ENCODE data around the gene SAMD14.

SAMD14 gene

DNA sequence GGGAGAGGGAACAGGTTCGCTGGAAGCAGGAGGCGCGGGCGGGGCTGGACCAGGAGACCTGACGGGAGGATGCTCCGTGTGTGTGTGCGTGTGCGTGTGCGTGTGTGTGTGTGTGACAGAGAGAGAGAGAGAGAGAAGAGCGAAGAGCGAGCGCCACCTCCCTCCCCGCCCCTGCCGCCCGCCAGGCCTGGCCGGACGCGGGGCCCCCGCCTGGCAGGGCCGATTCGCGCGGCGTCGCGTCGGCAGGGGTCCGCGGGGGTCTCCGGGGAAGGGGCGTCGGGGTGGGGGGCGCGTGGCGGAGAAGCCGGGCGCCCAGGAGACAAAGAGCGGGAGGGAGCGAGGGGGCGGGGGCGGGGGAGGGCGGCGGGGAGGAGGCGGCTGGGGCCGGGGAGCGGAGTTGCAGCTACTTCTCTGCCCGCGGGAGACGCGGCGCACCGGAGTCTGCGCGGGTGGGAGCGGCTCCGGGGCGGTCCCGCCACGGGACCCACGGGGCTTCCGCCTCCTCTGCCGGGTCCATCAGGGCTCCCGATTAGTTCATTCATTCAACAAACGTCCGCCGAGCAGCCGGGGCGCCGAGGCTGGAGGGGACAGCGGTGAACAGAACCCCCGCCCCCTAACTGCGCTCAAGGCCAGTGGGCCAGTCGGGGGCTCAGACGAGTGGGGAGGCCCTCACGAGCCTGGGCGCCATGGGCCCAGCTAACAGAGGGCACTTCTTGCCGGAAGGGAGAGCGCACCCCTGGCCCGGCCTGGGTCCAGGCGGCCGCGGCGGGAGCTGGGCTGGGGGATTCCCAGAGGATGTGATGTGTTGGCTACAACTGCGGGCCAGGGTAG, at the start of gene SAMD14:
TSS of gene SAMD14 (minus strand) at position 433 of the 831 bp plus-strand sequence. CDS start 5,201 bp downstream, outside the sequence.
- peak; percentile 30 for DNase-seq

DNA sequence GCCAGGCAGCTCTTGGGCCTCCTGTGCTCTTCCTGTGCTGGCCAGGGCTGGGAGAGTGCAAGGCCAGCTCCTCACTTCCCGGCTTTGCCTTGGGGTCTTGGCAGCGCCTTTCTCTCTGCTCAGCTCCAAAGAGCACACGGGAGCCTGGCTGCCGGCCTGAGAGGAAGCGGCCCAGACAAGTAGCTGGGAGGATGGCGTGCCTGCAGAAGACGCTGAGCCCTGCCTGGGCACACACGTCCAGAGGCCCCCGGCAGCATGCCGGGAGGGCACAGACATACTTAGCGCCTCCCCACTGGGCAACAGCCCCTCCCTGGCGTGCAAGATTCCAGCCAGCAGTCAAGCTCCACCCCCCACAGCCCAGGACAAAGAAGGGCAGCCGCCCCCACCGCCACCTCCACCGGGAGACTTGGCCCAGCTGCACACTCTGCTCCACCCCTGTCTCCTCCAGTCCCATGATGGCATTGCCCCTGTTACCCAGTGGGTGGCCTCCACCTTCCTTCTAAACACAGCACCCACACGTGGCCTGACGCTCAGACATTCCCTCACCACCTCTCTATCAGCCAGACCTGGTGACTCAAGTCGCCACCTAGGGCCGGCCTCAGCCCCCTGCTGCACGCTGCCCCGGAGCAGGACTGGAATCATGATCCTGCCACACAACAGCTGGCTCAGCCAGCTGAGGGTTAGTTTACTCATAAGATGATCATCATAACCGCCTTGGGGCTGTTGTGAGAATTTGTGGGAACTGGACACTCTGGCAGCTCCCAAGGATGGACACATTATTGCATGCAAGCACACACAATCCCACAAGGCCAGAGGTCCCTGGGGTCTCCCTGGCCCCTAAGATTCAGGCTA, 48.2 kb upstream of the SAMD14 start:
- peak; percentile 57 for DNase-seq

DNA sequence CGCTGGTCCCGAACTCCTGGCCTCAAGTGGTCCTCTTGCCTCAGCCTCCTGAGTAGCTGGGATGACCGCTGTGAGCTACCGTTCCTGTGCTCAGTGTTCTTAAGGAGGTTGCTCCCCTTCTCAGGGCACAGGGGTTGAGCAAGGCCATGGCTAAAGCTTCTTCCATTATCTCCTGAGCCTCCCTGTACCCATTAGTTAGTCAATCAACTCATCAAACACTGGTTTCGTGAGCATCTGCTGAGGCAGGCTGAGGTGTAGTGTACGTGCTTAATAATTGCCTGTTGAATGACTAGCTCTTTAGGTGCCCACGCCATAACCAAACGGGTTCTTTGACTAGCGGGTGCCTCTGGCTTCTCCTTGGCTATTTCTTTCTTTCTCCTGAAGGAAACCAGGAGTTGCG, 47.5 kb upstream of the SAMD14 start:
- no peak for DNase-seq

DNA sequence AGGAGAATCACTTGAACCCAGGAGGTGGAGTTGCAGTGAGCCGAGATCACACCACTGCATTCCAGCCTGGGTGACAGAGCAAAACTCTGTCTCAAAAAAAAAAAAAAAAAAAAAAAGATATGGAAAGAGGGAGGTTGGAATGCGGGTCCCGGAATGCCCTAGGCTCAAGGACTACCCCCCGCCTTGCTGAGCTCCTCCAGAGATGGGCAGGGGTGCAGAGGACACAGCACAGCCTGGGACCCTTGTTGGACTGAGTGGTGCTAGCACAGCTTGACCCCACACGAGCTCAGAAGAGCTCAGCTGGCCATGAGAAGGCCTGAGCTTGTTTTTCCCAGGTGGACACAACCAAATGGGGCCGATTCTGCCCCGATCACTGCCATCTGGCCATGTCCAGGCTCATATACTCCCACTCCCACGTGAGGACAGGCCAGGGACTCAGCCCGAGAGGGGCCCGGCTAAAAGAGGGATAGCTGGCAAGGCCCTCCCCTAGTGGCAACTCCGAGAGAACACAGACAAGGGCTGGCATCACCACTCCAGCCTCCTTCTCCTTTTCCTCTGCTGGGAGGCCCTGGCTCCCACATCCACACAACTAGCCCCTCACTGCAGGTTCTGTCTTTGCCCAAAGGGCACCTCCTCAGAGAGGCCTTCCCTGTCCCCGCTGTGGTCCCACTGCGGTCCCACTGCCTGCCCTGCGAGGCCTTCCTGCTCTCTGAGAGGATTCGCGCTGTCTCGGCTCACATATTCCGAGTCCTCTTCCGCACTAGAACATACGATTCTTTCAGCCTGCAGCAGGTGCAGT, 46.8 kb upstream of the SAMD14 start:
- DNase-seq: no peak

DNA sequence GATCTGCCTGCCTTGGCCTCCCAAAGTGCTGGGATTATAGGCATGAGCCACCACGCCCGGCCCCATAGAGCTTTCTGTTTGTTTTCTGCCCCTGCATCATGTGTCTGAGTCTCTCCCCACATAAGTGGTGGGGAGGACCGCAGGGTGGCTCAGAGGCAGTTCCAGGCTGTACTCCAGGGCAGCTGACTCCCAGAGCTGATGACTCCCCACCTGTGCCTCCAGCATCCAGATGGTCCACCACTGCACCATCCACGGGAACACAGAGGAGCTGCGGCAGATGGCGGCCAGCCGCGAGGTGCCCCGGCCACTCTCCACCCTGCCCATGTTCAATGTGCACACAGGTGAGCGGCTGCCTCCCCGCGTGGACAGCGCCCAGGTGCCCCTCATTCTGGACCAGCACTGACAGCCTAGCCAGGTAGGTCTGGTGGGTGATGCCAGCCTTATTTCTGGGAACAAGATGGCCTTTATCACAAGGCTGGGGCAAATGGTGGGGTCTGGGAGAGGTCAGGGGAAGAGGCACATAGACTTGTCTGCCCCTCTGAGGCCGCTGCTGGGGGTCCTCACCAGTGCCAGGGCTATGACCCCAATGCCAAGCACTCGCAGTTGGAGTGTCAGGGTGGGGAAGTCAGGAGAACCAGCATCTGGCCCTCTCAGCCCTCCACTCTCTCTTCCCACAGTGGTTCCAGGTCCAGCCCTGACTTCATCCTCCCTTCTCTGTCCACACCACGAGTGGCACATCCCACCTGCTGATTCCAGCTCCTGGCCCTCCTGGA, 45.3 kb upstream of the SAMD14 start:
- no peak for DNase-seq

DNA sequence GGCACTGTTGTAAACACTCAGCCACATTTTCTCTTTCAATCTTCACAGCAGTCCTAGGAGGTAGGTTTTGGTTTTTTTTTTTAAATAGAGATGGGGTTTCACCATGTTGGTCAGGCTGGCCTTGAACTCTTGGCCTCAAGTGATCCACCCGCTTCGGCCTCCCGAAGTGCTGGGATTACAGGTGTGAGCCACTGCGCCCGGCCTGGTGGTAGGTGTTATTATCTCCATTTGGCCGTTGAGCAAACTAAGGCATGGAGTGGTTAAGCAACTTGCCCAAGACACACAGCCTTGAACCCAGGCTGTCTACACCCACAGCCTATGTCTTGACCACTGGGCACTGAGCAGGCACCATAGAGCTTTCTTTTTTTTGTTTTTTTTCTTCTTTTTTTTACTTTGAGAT, 44.5 kb upstream of the SAMD14 start:
- DNase-seq: no peak

DNA sequence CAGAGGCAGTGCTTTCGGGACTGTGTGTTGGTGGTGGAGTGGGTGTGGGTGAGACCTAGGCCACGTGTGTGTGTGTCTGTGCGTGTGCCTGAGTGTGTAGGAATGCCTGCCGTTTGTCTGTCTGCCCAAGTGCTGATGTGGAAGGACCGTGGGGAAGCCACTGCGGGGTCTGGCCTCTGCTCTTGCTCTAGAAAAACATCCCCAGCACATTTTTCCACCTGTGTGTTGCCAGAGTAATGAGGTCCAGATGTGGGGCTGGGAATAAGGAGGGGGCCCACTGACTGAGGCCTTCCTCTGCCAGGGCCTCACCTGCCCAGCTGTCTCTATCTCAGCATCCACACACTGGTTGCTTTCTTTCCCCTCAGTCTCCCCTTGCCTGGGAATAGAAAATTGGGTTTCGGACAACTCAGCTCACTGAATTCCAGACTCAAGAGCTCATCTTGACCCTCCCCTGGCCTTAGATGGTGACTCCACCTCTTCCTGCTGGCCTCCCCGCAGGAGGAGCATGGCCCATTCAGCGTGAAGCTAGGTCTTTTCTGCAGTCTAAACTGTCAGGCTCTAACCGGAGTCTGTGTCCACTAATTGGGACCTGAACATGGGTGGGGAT, 43.5 kb upstream of the SAMD14 start:
- DNase-seq: no peak

DNA sequence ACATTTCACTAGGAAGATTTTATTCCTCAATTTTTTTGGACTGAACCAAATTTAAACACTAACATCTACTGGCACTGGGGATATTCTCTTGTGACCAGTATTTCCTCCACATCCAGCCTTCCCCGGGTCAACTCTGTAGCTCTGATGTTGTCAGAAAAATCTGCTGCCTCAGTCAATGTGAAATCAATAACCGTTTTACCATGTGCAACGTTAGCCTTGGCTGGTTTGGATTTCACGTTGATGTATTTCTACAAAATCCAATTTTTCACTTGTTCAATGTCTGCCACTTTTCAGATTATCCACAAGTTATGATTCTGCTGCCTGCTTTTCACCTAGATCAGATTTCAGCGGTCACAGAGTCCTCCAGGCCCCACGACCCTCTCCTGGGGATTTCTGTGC, 43.0 kb upstream of the SAMD14 start:
- no peak for DNase-seq

DNA sequence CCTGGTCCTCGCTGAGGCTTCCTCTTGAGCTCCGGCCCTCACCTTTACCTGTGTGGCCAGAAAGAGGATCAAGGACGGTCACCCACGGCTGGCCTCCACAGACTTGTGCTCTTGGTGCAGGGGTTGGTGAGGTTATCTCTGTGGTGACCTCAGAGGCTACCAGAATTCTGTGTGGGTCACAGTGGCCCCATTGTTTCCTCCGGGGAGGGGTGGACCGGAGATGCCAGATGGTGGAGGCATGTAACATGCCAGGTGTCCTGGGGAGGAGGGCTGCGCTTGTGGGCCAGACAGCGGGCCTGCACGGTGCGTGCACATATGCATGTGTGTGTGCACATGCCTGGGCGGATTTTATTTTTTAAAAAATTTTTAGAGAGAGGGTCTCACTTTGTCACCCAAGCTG, 42.2 kb upstream of the SAMD14 start:
- DNase-seq: no peak

DNA sequence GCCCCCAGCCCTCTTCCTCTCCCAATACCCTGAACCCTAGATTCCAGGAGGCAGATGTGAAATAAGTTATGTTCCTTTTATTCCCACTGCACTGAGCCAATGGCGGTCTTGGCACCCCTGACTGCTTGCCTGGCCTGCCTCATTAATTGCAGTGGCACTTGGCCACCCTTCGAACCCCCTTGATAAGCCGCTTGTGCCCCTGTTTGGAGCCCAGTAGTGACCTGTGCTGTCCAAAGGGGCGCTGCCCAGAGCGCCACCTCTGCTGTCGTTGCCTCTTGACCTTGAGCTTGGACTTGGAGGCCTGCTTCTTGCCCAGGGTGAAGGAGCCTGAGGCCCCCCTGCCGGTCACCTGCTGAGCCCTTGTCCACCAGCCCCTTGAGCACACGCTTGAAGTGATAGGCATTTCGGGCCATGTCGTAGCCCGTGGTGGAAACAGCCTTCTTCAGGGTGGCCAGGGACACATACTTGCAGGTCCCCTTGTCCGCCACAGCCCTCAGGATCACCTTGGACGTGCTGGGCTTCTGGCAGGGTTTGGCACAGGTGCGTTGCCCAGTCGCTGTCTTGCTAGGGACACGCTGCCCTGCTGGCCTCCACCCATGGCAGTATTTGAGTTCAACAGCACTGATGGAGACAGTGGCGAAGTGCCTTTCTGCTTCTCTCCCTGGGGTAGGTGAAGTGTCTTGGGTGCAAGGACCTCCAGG, 41.6 kb upstream of the SAMD14 start:
- no peak for DNase-seq

DNA sequence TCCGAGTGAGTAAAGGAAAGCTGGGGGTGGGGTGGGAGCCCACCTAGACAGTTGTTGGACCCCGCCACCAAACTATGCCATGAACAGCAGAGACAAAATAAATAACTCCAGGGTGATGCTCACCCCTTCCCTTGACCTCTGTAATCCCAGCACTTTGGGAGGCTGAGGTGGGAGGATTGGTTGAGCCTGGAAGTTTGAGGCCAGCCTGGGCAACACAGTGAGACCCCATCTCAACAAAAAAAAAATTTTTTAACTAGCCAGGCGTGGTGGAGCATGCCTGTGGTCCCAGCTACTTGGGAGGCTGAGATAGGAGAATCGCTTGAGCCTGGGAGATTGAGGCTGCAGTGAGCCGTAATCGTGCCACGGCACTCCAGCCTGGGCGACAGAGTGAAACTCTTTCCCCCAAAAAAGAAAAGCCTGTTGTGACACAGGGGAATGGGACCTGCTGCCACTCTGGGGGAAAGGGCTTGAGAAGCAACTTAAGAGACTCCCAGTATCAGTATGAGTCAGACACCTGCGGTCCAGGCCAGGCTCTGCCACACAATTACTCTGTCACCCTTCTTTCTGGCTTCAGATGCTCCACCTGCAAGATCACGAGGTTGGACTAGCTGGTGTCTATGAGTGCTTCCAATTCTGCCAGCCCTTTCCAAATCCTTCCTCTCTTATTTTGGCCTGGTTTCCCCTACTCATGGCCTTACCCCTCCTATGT, 40.9 kb upstream of the SAMD14 start:
- DNase-seq: peak; percentile 69

DNA sequence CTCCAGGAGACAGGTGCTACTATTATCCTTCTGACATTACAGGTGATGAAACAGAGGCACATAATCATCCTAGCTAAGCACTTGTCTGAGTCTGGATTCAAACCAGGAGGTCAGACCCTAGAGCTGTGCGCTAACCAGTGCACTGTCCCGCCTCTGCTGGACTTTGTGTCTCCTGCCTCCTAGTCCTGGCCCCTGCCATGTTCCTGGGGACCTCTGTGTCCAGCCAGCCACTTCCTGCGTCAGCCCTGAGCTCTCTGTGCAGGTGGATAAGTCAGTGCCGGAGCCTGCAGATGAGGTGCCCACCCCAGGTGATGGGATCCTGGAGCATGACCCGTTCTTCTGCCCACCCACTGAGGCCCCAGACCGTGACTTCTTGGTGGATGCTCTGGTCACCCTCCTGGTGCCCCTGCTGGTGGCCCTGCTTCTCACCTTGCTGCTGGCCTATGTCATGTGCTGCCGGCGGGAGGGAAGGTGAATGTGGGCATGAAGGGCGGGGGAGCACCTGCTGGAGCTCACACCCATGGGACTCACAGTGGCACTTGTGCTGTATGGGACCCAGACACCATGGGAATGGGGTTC, 40.0 kb upstream of the SAMD14 start:
- DNase-seq: no peak

DNA sequence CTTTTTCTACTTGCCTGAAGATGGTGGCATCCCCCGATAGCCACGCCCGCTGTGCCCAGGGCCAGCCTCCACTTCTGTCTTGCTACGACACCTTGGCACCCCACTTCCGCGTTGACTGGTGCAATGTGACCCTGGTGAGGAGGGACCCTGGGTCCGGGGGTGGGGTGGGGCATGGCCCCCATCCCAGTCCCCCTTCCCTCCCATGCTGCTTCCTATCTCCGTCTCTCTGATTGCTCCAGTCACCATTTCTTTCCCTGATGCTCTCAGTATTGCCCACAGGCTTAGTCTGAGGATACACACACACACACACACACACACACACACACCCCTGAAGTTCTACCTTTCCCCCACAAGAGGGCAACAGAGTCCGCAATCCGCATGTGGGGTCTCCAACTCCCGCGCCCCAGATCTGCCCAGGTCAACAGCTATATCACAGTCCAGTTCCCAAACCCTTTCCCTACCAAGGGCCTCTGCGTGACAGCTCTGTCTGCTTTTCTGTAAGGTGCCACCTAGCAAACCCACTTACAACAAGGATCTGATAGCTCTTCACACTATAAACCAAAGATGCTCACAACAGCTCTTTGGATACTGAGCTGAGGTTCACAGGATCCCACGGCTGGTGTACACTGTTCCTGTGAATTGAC, 39.3 kb upstream of the SAMD14 start:
- DNase-seq: peak; percentile 62

DNA sequence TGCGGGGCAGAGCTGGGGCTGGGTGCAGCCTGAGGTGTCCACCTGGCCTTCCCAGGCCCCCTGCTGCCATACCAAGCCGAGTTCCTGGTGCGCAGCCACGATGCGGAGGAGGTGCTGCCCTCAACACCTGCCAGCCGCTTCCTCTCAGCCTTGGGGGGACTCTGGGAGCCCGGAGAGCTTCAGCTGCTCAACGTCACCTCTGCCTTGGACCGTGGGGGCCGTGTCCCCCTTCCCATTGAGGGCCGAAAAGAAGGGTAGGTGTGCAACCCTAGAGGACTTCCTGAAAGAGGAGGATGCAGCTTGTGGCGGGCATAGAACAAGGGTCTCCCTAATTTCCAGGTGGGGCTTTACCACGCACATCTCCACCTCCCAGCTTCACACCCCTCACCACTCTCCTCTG, 38.4 kb upstream of the SAMD14 start:
- DNase-seq: no peak

DNA sequence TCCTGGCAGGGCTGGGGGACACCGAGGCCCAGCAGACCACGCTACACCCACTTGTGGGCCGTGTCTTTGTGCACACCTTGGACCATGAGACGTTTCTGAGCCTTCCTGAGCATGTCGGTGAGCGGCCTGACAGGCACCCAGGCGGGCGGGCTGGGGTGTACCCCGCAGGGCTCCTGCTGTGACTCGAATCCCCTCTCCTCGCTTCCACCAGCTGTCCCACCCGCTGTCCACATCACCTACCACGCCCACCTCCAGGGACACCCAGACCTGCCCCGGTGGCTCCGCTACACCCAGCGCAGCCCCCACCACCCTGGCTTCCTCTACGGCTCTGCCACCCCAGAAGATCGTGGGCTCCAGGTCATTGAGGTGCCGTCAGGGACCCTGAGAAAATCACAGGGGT, 37.4 kb upstream of the SAMD14 start:
- no peak for DNase-seq

DNA sequence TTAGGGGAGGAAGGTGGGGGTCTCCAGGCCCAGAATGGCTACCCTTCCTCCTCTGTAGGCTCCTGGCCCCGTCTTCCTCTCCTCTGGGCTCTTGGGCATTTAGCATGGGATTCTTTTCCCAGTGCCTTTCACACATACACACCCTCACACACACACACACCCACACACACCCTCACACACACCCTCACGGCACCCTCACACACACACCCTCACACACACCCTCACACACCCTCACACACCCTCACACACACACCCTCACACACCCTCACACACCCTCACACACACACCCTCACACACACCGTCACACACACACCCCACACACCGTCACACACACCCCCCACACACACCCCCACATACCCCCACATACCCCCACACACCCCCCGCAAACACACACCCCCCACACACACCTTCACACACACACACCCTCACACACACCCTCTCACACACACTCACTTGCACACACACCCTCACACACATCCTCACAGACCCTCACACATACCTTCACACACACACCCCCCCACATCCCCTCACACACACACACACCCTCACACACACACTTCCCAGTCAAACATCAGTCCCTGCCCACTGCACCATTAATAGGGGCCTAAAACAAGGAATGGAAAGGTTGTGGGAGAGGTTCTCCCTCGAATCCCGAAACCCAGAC, 36.7 kb upstream of the SAMD14 start:
- no peak for DNase-seq

DNA sequence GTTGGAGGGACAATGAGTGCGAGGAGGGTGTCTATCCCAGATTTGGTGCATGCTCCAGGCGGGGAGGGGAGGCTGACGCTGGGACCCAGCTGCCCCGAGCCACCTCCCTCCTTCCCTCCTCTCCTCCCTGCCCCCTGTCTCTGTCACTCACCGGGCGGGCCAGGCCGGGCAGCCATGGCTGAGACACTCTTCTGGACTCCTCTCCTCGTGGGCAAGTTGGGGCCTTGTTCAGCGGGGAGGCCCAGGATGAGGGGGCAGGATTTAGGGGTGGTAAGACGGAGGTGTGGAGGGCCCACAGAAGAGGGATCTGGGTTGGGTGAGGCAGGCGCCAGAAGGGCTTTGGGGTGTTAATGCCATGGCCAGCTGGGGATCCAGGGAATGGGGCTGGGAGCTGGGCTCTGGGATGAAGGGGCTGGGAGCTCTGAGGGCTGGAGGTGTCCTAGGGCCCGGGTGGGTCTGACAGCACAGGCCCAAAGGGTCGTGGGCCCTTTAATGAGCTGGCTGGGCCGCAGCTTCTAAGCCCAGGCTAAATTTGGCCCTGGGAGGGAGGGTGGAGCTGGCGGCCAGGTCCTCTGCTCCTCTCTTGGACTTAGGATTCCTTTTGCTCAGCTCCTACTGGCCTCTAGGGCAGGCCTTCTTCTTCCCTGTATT, 36.0 kb upstream of the SAMD14 start, which contains the start of gene SGCA:
TSS of gene SGCA (plus strand) at position 139 of the 651 bp plus-strand sequence. CDS start at position 175, 36 bp downstream.
- DNase-seq: no peak

DNA sequence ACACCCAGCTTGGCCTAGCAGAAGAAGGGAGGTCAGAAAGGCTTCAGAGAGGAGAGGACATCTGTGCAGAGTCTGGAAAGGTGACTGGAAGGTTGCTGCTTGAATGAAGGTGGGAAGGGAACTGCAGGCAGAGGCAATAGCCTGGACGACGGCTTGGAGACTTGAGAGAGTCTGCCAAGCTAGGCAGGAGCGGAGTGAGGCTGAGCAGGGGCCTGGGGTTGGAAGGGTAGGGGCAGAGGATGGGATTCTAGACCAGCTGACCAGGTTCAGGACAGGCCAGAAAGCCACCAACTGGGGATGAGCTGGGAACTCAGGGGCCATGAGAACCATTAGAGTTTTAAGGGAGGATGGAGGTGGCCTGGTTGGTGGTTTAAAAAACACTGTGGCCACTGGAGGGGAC, 35.5 kb upstream of the SAMD14 start:
- DNase-seq: no peak
